ENCODE data around the gene NDUFAF8. TPM values are rescaled to one million over a fixed set of nuclear protein-coding genes. Genes with fewer than 3 reads are reported as not detected.

NDUFAF8 gene
- total RNA-seq = 38.9 and 42.4 TPM in 2 replicates
- long read RNA-seq = 0 reads

GRCh38 chr17:81238815-81239713 lies at the start of gene NDUFAF8, which contains the start of gene TEPSIN:
Gene NDUFAF8, plus strand, starts transcription at chr17:81239318. Its CDS starts 46 bp downstream, at chr17:81239364.
Gene TEPSIN, minus strand, starts transcription at chr17:81239055. Its CDS starts 22 bp downstream, at chr17:81239033.
- H3K4me1 Mint-ChIP-seq (ENCODE audit: unreplicated experiment) = peaks cover 22% of the 10 kb centered on the region
- peak within 1 kb of the TSS; percentile 92 for H3K4me3 Mint-ChIP-seq (ENCODE audit: unreplicated experiment)
- peak; percentile 99 for DNase-seq (ENCODE audit: extremely low spot score, unreplicated experiment)
- H3K27ac Mint-ChIP-seq (ENCODE audit: unreplicated experiment) = peak within 1 kb of the TSS; percentile 93
- no peaks in the 10 kb centered on the region for H3K27me3 Mint-ChIP-seq (ENCODE audit: unreplicated experiment)
- no peak for TF ChIP-seq CTCF (IDR thresholded peaks at IDR 0.05)
- H3K9me3 Mint-ChIP-seq (ENCODE audit: unreplicated experiment) = no peaks in the 10 kb centered on the region
- peaks cover 3% of the 10 kb centered on the region for H3K36me3 Mint-ChIP-seq (ENCODE audit: unreplicated experiment)

GRCh38 chr17:81189670-81190530 lies 49.2 kb upstream of the NDUFAF8 start:
- H3K4me1 Mint-ChIP-seq (ENCODE audit: unreplicated experiment) = no peaks in the 10 kb centered on the region
- H3K4me3 Mint-ChIP-seq (ENCODE audit: unreplicated experiment) = no peak overlapping the region
- H3K27me3 Mint-ChIP-seq (ENCODE audit: unreplicated experiment) = no peaks in the 10 kb centered on the region
- DNase-seq (ENCODE audit: extremely low spot score, unreplicated experiment) = no peak
- peaks cover 2% of the 10 kb centered on the region for H3K36me3 Mint-ChIP-seq (ENCODE audit: unreplicated experiment)
- peak; percentile 13 for TF ChIP-seq CTCF (IDR thresholded peaks at IDR 0.05)
- no peak overlapping the region for H3K27ac Mint-ChIP-seq (ENCODE audit: unreplicated experiment)
- no peaks in the 10 kb centered on the region for H3K9me3 Mint-ChIP-seq (ENCODE audit: unreplicated experiment)

- no peaks in the 10 kb centered on the region for H3K4me1 Mint-ChIP-seq (ENCODE audit: unreplicated experiment)
- no peak overlapping the region for H3K27ac Mint-ChIP-seq (ENCODE audit: unreplicated experiment)
- H3K27me3 Mint-ChIP-seq (ENCODE audit: unreplicated experiment) = no peaks in the 10 kb centered on the region
- H3K4me3 Mint-ChIP-seq (ENCODE audit: unreplicated experiment) = no peak overlapping the region
- peaks cover 2% of the 10 kb centered on the region for H3K36me3 Mint-ChIP-seq (ENCODE audit: unreplicated experiment)
- no peak for DNase-seq (ENCODE audit: extremely low spot score, unreplicated experiment)
- TF ChIP-seq CTCF (IDR thresholded peaks at IDR 0.05) = no peak
- no peaks in the 10 kb centered on the region for H3K9me3 Mint-ChIP-seq (ENCODE audit: unreplicated experiment)
Observed at GRCh38 chr17:81190591-81190990, 48.5 kb upstream of the NDUFAF8 start.

GRCh38 chr17:81191116-81191515 lies 48.0 kb upstream of the NDUFAF8 start:
- no peak for DNase-seq (ENCODE audit: extremely low spot score, unreplicated experiment)

More at GRCh38 chr17:81191116-81191515, 48.0 kb upstream of the NDUFAF8 start:
- H3K27me3 Mint-ChIP-seq (ENCODE audit: unreplicated experiment) = no peaks in the 10 kb centered on the region
- H3K4me1 Mint-ChIP-seq (ENCODE audit: unreplicated experiment) = no peaks in the 10 kb centered on the region
- no peak for TF ChIP-seq CTCF (IDR thresholded peaks at IDR 0.05)
- H3K27ac Mint-ChIP-seq (ENCODE audit: unreplicated experiment) = no peak overlapping the region
- no peaks in the 10 kb centered on the region for H3K9me3 Mint-ChIP-seq (ENCODE audit: unreplicated experiment)
- H3K36me3 Mint-ChIP-seq (ENCODE audit: unreplicated experiment) = peaks cover 2% of the 10 kb centered on the region
- H3K4me3 Mint-ChIP-seq (ENCODE audit: unreplicated experiment) = no peak overlapping the region
